A673 (cell line): ENCODE measurements around the gene LRRK1. TPM values are rescaled to one million over a fixed set of nuclear protein-coding genes. Genes with fewer than 3 reads are reported as not detected.

Experiments used
- BruUV-seq: library from RNA; stranded (reverse); fragments of 400-500 nt; replicated peaks from 2 replicates; lab custom pipeline; 2021; lab: Mats Ljungman, UMichigan
- CTCF ChIA-PET: fragments of 300-600 bp; sonication (Branson Sonifier 250); formaldehyde crosslinking; loops from one replicate; lab custom pipeline; 2022; ENCODE audit warnings: antibody characterized with exemption; lab: Charles Lee
- POLR2A ChIA-PET: fragments of 300-600 bp; sonication (Branson Sonifier 250); formaldehyde crosslinking; loops from one replicate; lab custom pipeline; 2022; ENCODE audit warnings: antibody characterized with exemption; ENCODE audit not compliant: low non-redundant PET; lab: Charles Lee
- DNase-seq: peaks from one replicate; pipeline ENCODE4 v3.0.0-alpha.2; 2015; ENCODE audit warnings: low spot score
- H3K27ac ChIP-seq: fragments of 200-600 bp; sonication (generic); 2 replicates; pipeline ENCODE4 v1.5.1; 2016; ENCODE audit warnings: mixed run types, low read depth, mild to moderate bottlenecking, mixed read lengths, antibody characterized with exemption, low read length; ENCODE audit not compliant: poor library complexity, severe bottlenecking
- H3K27me3 ChIP-seq: fragments of 200-600 bp; sonication (generic); replicated peaks from 2 replicates; pipeline ENCODE4 v1.6.1; 2017; ENCODE audit warnings: mixed run types, low read depth, mild to moderate bottlenecking, mixed read lengths, antibody characterized with exemption, low read length; ENCODE audit not compliant: insufficient read depth, poor library complexity
- H3K36me3 ChIP-seq: fragments of 200-600 bp; sonication (generic); 2 replicates; pipeline ENCODE4 v1.6.1; 2016; ENCODE audit warnings: mixed run types, mild to moderate bottlenecking, mixed read lengths, antibody characterized with exemption, low read length; ENCODE audit not compliant: insufficient read depth, poor library complexity, severe bottlenecking
- H3K4me1 ChIP-seq: fragments of 200-600 bp; sonication (generic); 2 replicates; pipeline ENCODE4 v1.6.1; 2017; ENCODE audit warnings: mixed run types, mild to moderate bottlenecking, mixed read lengths, antibody characterized with exemption, low read length; ENCODE audit not compliant: insufficient read depth, poor library complexity, severe bottlenecking
- H3K4me3 ChIP-seq: fragments of 200-600 bp; sonication (generic); 2 replicates; pipeline ENCODE4 v1.5.1; 2016; ENCODE audit warnings: low read depth, mixed run types, mild to moderate bottlenecking, mixed read lengths, low read length; ENCODE audit not compliant: poor library complexity, severe bottlenecking
- H3K9me3 ChIP-seq: fragments of 200-600 bp; sonication (generic); 2 replicates; pipeline ENCODE4 v1.6.1; 2016; ENCODE audit warnings: mixed run types, low read depth, mild to moderate bottlenecking, mixed read lengths, antibody characterized with exemption, low read length; ENCODE audit not compliant: poor library complexity, severe bottlenecking
- CTCF ChIP-seq: fragments of 300-800, 200-600 bp; sonication (generic); conservative IDR thresholded peaks from 2 replicates; pipeline ENCODE4 v1.5.1; 2017; ENCODE audit warnings: low read depth, mild to moderate bottlenecking, antibody characterized with exemption, low read length, moderate library complexity, mixed read lengths
- EZH2 ChIP-seq: fragments of 200-600 bp; sonication (generic); IDR thresholded peaks from 2 replicates; pipeline ENCODE4 v1.6.1; 2017; ENCODE audit warnings: borderline replicate concordance, low read depth, mild to moderate bottlenecking, mixed read lengths, antibody characterized with exemption, low read length; ENCODE audit not compliant: poor library complexity, severe bottlenecking
- intact Hi-C: fragments of 100-400 bp; cut with micrococcal nuclease; formaldehyde crosslinking; loops from one replicate; pipeline ENCODE4 v1.10.0; 2022; ENCODE audit not compliant: unreplicated experiment
- total RNA-seq: library from RNA; stranded (reverse); gene quantifications from 2 replicates; pipeline ENCODE4 v1.2.3, GENCODE V29; 2021

The LRRK1 gene
- total RNA-seq, 1 experiment from 2014 or later, result 7.7 TPM

- ChIA-PET CTCF (no interaction called here), POLR2A (no interaction called here)
- no peaks in the 10 kb centered on the region for H3K9me3 ChIP-seq
- intact Hi-C loops, result no loop called here
- H3K36me3 ChIP-seq, result no peaks in the 10 kb centered on the region
- H3K27me3 ChIP-seq, result no peaks in the 10 kb centered on the region
- no peaks in the 10 kb centered on the region for H3K4me1 ChIP-seq
- no peak overlapping the region for H3K27ac ChIP-seq
- no peak for DNase-seq
- no TSS peak for BruUV-seq
- TF ChIP-seq CTCF, result no peak
- H3K4me3 ChIP-seq, result no peak overlapping the region
These were observed 130.9 kb downstream of the LRRK1 start for GRCh38 chr15:101049856-101050622.

DNA sequence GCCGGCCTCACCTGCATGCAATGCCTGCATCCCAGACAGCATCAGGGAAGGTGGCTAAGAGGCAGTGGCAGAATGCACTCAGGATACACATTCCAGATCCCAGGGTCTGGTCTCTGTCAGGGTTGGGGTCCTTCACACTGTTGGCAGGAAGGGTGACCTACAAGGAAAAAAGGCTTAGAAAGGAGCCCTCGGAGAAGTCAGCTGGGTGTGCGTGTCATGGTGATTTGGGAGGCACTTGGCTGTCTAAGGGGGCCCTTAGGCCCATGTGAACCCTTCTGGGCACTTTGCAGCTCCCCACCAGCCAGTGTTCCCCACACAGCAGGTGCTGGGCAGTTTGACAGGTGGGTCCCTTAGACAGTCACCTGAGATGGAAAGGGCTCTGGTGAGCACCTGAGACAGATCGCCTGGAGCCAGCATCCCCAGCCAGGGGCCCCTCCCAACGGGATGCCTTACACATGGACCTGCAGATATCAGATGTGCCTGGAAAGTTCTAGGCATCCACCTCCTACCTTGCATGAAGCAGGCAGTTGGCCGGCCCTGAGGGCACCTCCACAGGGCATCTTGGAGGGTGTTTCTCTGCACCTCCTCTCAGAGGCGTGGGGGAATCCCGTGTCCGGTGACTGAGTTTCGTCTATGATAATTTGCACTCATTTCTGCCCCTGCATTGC lies 131.6 kb downstream of the LRRK1 start:
- no peaks in the 10 kb centered on the region for H3K27me3 ChIP-seq
- no peaks in the 10 kb centered on the region for H3K9me3 ChIP-seq
- H3K27ac ChIP-seq, result no peak overlapping the region
- intact Hi-C loops, result no loop called here
- no peaks in the 10 kb centered on the region for H3K4me1 ChIP-seq
- H3K4me3 ChIP-seq, result no peak overlapping the region
- H3K36me3 ChIP-seq, result no peaks in the 10 kb centered on the region
- no peak for TF ChIP-seq CTCF
- no peak for TF ChIP-seq EZH2
- ChIA-PET CTCF (no interaction called here), POLR2A (no interaction called here)
- BruUV-seq, result no TSS peak
- DNase-seq, result no peak

DNA sequence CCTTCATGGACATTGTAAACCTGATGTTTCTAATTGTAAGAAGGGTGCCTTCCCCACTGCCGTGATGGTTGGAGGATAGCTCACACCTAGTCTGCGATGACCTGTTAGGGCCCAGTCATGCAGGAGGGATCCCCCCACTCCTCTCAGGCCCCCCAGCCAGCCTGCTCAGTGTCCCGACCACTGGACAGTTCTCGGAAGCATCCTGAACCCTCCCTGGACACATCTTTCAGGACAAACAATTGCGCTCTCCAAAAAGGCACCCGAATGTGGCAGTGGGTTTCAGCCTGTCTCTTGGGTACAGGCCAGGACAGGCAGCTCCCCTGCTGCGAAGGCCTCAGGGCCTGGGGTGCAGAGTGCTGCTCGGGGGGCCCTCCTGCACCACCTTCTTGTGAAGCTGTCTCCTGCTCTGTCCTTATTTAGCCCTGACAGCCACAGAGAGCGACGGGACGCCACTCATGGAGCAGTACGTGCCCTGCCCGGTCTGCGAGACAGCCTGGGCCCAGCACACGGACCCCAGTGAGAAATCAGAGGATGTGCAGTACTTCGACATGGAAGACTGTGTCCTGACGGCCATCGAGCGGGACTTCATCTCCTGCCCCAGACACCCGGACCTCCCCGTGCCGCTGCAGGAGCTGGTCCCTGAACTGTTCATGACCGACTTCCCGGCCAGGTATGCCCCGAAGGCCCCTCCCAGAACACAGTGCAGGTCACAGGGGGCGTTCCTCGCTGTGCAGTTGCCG lies 132.3 kb downstream of the LRRK1 start:
- no peaks in the 10 kb centered on the region for H3K9me3 ChIP-seq
- CTCF ChIA-PET, result no interaction called here
- no peak overlapping the region for H3K27ac ChIP-seq
- H3K4me3 ChIP-seq, result no peak overlapping the region
- no peaks in the 10 kb centered on the region for H3K27me3 ChIP-seq
- no peak for DNase-seq
- intact Hi-C loops, result no loop called here
- no peak for TF ChIP-seq CTCF
- no peak for TF ChIP-seq EZH2
- POLR2A ChIA-PET, result no interaction called here
- no peaks in the 10 kb centered on the region for H3K4me1 ChIP-seq
- no TSS peak for BruUV-seq
- no peaks in the 10 kb centered on the region for H3K36me3 ChIP-seq
